Caco-2 (cell line): ENCODE measurements around the gene HJV. TPM values are rescaled to one million over a fixed set of nuclear protein-coding genes. Genes with fewer than 3 reads are reported as not detected.
A peak's percentile ranks its signal among the peaks of the same experiment; 100 is the strongest.

Experiments
- BruUV-seq: library from RNA; stranded (reverse); fragments of 400-500 nt; replicated peaks from 2 replicates; lab custom pipeline; 2021; lab: Mats Ljungman, UMichigan
- CTCF ChIA-PET: fragments of 300-600 bp; sonication (Branson Sonifier 250); formaldehyde crosslinking; loops from one replicate; lab custom pipeline; 2022; ENCODE audit warnings: antibody characterized with exemption; lab: Charles Lee
- POLR2A ChIA-PET: fragments of 300-600 bp; sonication (Branson Sonifier 250); formaldehyde crosslinking; loops from one replicate; lab custom pipeline; 2022; ENCODE audit warnings: antibody characterized with exemption; lab: Charles Lee
- DNase-seq, 2 experiments: peaks; one replicate each; pipeline versions ENCODE4 v3.0.0 to v3.0.0-alpha.2; 2020 to 2022
- H3K27me3 ChIP-seq: replicated peaks from 2 replicates; pipeline ENCODE4 v1.6.0; 2011; ENCODE audit warnings: low read length; ENCODE audit not compliant: control insufficient read depth, insufficient read depth
- H3K36me3 ChIP-seq: 2 replicates; pipeline ENCODE4 v1.5.1; 2011; ENCODE audit warnings: low read length; ENCODE audit not compliant: control insufficient read depth, insufficient read depth
- H3K4me1 ChIP-seq: fragments of 250-450 bp; sonication (Bioruptor Pico); 2 replicates; pipeline ENCODE4 v1.5.1; 2020; ENCODE audit warnings: mild to moderate bottlenecking
- H3K4me3 ChIP-seq: 2 replicates; pipeline ENCODE4 v1.5.1; 2011; ENCODE audit warnings: low read depth, mild to moderate bottlenecking, control low read depth, low read length
- H3K9me3 ChIP-seq: fragments of 250-450 bp; sonication (Bioruptor Pico); 2 replicates; pipeline ENCODE4 v1.5.1; 2020; ENCODE audit warnings: mild to moderate bottlenecking, moderate library complexity
- H3K27ac Mint-ChIP-seq: one replicate; pipeline ENCODE4 v1.8.0; 2022; ENCODE audit warnings: mixed read lengths; ENCODE audit not compliant: unreplicated experiment
- H3K27me3 Mint-ChIP-seq: one replicate; pipeline ENCODE4 v1.8.0; 2022; ENCODE audit warnings: mixed read lengths; ENCODE audit not compliant: insufficient read depth, unreplicated experiment
- H3K36me3 Mint-ChIP-seq: one replicate; pipeline ENCODE4 v1.8.0; 2022; ENCODE audit warnings: mild to moderate bottlenecking, mixed read lengths; ENCODE audit not compliant: insufficient read depth, unreplicated experiment
- H3K4me1 Mint-ChIP-seq: one replicate; pipeline ENCODE4 v1.8.0; 2022; ENCODE audit warnings: low read depth, mixed read lengths; ENCODE audit not compliant: unreplicated experiment
- H3K4me3 Mint-ChIP-seq: one replicate; pipeline ENCODE4 v1.8.0; 2022; ENCODE audit warnings: mild to moderate bottlenecking, moderate library complexity, mixed read lengths; ENCODE audit not compliant: unreplicated experiment
- H3K9me3 Mint-ChIP-seq: one replicate; pipeline ENCODE4 v1.8.0; 2022; ENCODE audit warnings: mixed read lengths; ENCODE audit not compliant: unreplicated experiment
- intact Hi-C: fragments of 100-400 bp; cut with micrococcal nuclease; formaldehyde crosslinking; loops from one replicate; pipeline ENCODE4 v1.10.0; 2022; ENCODE audit not compliant: unreplicated experiment
- total RNA-seq: library from RNA; stranded (reverse); gene quantifications from 2 replicates; pipeline ENCODE4 v1.2.3, GENCODE V29; 2022
- TF ChIP-seq, protein P1 (sequence below), 2 experiments: fragments of 200-600 bp in 1 of 2; IDR thresholded peaks; 1 replicate in 1 of 2; 2 replicates in 1 of 2; pipeline versions ENCODE4 v1.5.1 to v1.8.0; 2011 to 2022; ENCODE audit warnings: antibody characterized with exemption in 1 of 2, control low read depth in 1 of 2, inconsistent platforms in 1 of 2, low read depth in 1 of 2, low read length in 1 of 2, mild to moderate bottlenecking in 1 of 2, moderate library complexity in 1 of 2; ENCODE audit not compliant: insufficient read depth in 1 of 2, severe bottlenecking in 1 of 2, unreplicated experiment in 1 of 2

Gene HJV
- total RNA-seq, 1 experiment from 2014 or later = not detected

DNA sequence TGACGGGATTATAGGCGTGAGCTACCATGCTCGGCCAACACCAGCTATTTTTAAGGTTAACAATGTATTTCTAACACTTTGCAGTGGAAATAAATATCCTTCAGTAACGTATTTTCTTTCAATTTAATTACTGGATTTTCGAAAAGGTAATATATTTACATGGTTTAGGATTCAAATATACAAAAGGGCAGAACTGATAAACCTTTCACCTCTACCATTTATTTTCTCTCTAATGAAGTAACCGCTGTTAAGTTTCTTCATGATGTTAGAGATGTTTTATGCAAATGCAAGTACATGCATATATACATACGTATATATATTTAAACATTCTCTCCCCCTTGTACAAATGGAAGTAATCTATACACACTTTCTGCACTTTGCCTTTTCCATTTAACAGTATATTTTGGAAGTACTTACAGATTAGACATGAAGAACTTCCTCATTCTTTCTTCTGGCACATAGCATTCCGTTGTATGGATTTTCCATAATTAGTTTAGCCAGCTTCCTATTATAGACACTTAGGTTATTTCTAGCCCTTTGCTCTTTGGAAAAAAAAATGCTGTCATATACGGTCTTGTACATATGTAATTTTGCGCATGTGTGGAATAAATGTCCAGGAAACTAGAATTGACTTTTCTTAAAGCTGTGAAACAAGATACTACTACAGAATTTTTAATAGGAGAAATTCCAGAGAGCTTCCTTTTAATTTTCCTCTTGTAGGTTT, 14.9 kb upstream of the HJV start:
- H3K4me1 Mint-ChIP-seq = peaks cover 13% of the 10 kb centered on the region
- Histone ChIP-seq H3K4me1 (0 out of 2 replicates have a peak, but pooled peaks cover 3% of the 10 kb centered on the region), H3K27me3 (no peaks in the 10 kb centered on the region), H3K36me3 (no peaks in the 10 kb centered on the region), H3K9me3 (no peaks in the 10 kb centered on the region), H3K4me3 (peak overlapping the region; percentile 36)
- peak overlapping the region; percentile 92 for H3K4me3 Mint-ChIP-seq
- POLR2A ChIA-PET = interaction anchor here (1.3 to 6.4 kb wide), 3 partner anchors 14 to 109 kb away, joined by 4 to 88 read pairs (median 9); partner anchors contain the start of gene RBM8A
- intact Hi-C loops = loop anchor here (5.0 kb wide), 2 partner anchors 74 to 144 kb away; partner anchors contain the start of genes ANKRD34A and POLR3GL
- peaks cover 53% of the 10 kb centered on the region for H3K36me3 Mint-ChIP-seq
- CTCF ChIA-PET = interaction anchor here (0.6 to 0.8 kb wide), 2 partner anchors 145 to 150 kb away, joined by 3 to 4 read pairs; no protein-coding TSS in a partner anchor
- no peak for DNase-seq
- H3K9me3 Mint-ChIP-seq = no peaks in the 10 kb centered on the region
- H3K27ac Mint-ChIP-seq = peak overlapping the region; percentile 100
- TF ChIP-seq, protein P1, sequence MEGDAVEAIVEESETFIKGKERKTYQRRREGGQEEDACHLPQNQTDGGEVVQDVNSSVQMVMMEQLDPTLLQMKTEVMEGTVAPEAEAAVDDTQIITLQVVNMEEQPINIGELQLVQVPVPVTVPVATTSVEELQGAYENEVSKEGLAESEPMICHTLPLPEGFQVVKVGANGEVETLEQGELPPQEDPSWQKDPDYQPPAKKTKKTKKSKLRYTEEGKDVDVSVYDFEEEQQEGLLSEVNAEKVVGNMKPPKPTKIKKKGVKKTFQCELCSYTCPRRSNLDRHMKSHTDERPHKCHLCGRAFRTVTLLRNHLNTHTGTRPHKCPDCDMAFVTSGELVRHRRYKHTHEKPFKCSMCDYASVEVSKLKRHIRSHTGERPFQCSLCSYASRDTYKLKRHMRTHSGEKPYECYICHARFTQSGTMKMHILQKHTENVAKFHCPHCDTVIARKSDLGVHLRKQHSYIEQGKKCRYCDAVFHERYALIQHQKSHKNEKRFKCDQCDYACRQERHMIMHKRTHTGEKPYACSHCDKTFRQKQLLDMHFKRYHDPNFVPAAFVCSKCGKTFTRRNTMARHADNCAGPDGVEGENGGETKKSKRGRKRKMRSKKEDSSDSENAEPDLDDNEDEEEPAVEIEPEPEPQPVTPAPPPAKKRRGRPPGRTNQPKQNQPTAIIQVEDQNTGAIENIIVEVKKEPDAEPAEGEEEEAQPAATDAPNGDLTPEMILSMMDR (IDR thresholded peaks at IDR 0.05; ENCODE audit: insufficient read depth in 1 of 2, low read depth in 1 of 2, low read length in 1 of 2, severe bottlenecking in 1 of 2, unreplicated experiment in 1 of 2) = no peak
- peaks cover 8% of the 10 kb centered on the region for H3K27me3 Mint-ChIP-seq
- BruUV-seq = no TSS peak

DNA sequence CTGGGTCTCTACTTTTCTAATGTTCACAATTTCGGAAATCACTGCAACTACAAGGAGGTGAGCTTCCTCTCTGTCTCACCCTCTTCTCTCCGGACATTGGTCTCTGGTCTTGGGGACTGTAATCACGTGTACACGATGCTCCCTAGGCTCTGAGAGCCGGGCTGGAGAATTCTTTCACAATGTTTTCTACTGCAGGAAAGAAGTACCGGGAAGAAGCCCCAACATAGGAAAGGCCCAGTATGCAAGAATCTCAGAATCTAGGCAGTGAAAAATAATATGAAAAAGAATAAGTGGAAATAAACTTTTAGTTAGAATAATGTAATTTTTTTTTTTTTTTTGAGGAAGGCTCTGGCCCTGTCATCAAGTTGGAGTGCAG, 13.5 kb upstream of the HJV start:
- peak overlapping the region; percentile 86 for H3K27ac Mint-ChIP-seq
- H3K4me1 Mint-ChIP-seq = peaks cover 7% of the 10 kb centered on the region
- no peaks in the 10 kb centered on the region for H3K9me3 Mint-ChIP-seq
- DNase-seq = peak; percentile 48 to 58
- Histone ChIP-seq H3K4me3 (peak overlapping the region; percentile 36), H3K4me1 (0 out of 2 replicates have a peak, but pooled peaks cover 3% of the 10 kb centered on the region), H3K9me3 (no peaks in the 10 kb centered on the region), H3K36me3 (no peaks in the 10 kb centered on the region), H3K27me3 (no peaks in the 10 kb centered on the region)
- H3K36me3 Mint-ChIP-seq = peaks cover 48% of the 10 kb centered on the region
- peak overlapping the region; percentile 92 for H3K4me3 Mint-ChIP-seq
- H3K27me3 Mint-ChIP-seq = peaks cover 8% of the 10 kb centered on the region
- POLR2A ChIA-PET = interaction anchor here (1.9 to 6.4 kb wide), 2 partner anchors 16 to 108 kb away, joined by 9 to 88 read pairs; partner anchors contain the start of gene RBM8A
- TF ChIP-seq, protein P1 (IDR thresholded peaks at IDR 0.05; ENCODE audit: insufficient read depth in 1 of 2, low read depth in 1 of 2, low read length in 1 of 2, severe bottlenecking in 1 of 2, unreplicated experiment in 1 of 2) = no peak
- no TSS peak for BruUV-seq
- CTCF ChIA-PET = interaction anchor here (0.7 to 1.5 kb wide), 4 partner anchors 8 to 103 kb away, joined by 3 to 5 read pairs (median 4); partner anchors contain the start of gene LIX1L
- intact Hi-C loops = loop anchor here (5.0 kb wide), 2 partner anchors 73 to 143 kb away; partner anchors contain the start of genes ANKRD34A and POLR3GL

DNA sequence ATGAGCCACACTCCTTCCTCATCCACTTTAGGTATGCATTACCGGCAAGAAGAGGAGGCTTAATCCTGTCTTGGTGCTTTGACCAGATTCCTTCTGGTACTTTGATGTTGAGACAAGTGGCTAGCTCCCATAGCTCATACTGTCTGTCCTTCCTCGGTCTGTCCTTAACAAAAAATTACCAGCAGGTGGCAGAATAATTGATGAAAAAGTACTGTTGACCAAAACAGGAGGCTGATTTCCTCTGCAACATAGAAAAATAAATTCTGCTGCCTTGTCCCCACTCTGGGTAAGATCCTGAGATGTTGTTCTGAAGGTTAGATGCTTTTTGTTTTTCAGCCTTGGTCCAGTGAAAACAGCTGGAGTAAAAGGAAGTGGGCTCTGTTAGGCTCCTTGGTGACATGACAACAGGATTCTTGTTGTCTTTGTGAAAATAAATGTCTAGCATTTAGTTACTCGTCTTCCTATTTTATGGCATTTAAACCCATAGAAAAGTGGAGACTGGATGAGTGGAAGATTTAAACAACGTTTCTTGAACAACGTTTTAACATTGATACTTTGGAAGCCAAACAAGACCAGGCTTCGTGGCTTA, 11.2 kb upstream of the HJV start:
- POLR2A ChIA-PET = interaction anchor here (0.6 to 1.0 kb wide), 3 partner anchors 14 to 53 kb away, joined by 3 to 8 read pairs (median 4); no protein-coding TSS in a partner anchor
- BruUV-seq = no TSS peak
- Mint-ChIP-seq H3K4me1 (no peaks in the 10 kb centered on the region), H3K9me3 (no peaks in the 10 kb centered on the region), H3K27me3 (peaks cover 2% of the 10 kb centered on the region), H3K27ac (no peak overlapping the region), H3K36me3 (peaks cover 27% of the 10 kb centered on the region), H3K4me3 (no peak overlapping the region)
- Histone ChIP-seq H3K27me3 (no peaks in the 10 kb centered on the region), H3K36me3 (no peaks in the 10 kb centered on the region), H3K9me3 (no peaks in the 10 kb centered on the region), H3K4me1 (0 out of 2 replicates have a peak, but pooled peaks cover 3% of the 10 kb centered on the region), H3K4me3 (no peak overlapping the region)
- TF ChIP-seq, protein P1 (IDR thresholded peaks at IDR 0.05; ENCODE audit: insufficient read depth in 1 of 2, low read depth in 1 of 2, low read length in 1 of 2, severe bottlenecking in 1 of 2, unreplicated experiment in 1 of 2) = peak; percentile 44 to 52
- CTCF ChIA-PET = interaction anchor here (0.6 to 1.3 kb wide), 9 partner anchors 12 to 174 kb away, joined by 3 to 6 read pairs (median 3); partner anchors contain the start of genes ANKRD34A, HJV, PIAS3 and POLR3GL
- intact Hi-C loops = no loop called here
- peak in 1 of 2 experiments; percentile 64 for DNase-seq
